ENCODE measurements around the gene FCHSD1. TPM values are rescaled to one million over a fixed set of nuclear protein-coding genes. Genes with fewer than 3 reads are reported as not detected.

FCHSD1 gene
- total RNA-seq, 2 donors from 2014 or later: 5.1 to 6.4 TPM

- Histone ChIP-seq H3K27ac (no peak overlapping the region), H3K36me3 (peaks cover 6% of the 10 kb centered on the region), H3K4me3 (peak overlapping the region; percentile 75 to 79), H3K9me3 (no peaks in the 10 kb centered on the region), H3K4me1 (peaks cover 0 to 35% of the 10 kb centered on the region in 2 donors), H3K27me3 (no peaks in the 10 kb centered on the region)
- no peak for TF ChIP-seq CTCF (IDR thresholded peaks at IDR 0.05)
- no peak for DNase-seq (ENCODE audit: low spot score)
These were observed 15.6 kb downstream of the FCHSD1 start for GRCh38 chr5:141635646-141636045.

- H3K36me3 ChIP-seq: peaks cover 11% of the 10 kb centered on the region
These were observed 16.5 kb downstream of the FCHSD1 start for GRCh38 chr5:141634720-141635119.

GRCh38 chr5:141633871-141634561 lies 17.2 kb downstream of the FCHSD1 start:
- peaks cover 18% of the 10 kb centered on the region for H3K36me3 ChIP-seq
- DNase-seq (ENCODE audit: low spot score): no peak

More at GRCh38 chr5:141634720-141635119, 16.5 kb downstream of the FCHSD1 start:
- TF ChIP-seq CTCF (IDR thresholded peaks at IDR 0.05): no peak
- H3K27me3 ChIP-seq: no peaks in the 10 kb centered on the region
- H3K27ac ChIP-seq: no peak overlapping the region
- peaks cover 0 to 35% of the 10 kb centered on the region in 2 donors for H3K4me1 ChIP-seq
- H3K9me3 ChIP-seq: no peaks in the 10 kb centered on the region
- no peak overlapping the region for H3K4me3 ChIP-seq
- no peak for DNase-seq (ENCODE audit: low spot score)

DNA sequence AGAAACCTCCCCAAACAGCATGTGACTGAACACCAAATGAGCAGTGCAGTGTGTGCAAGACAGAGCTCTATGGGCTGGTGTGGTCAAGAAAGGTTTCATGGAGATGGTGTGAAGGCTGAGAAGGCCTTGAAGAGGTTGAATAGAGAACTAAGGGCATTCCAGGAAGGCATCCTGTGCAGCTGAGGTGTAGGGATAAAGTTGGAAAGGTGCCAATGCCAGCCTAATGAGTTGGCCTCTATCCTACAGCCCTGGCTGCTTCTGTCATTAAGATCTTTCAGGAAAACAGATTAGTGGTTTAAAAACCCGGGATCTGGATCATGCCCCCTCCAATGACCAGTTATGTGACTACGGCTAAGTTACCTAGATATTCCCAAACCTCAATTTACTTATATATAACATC lies 18.6 kb downstream of the FCHSD1 start:
- H3K4me1 ChIP-seq: peaks cover 0 to 27% of the 10 kb centered on the region in 2 donors
- no peak for TF ChIP-seq CTCF (IDR thresholded peaks at IDR 0.05)
- no peak overlapping the region for H3K27ac ChIP-seq
- DNase-seq (ENCODE audit: low spot score): no peak
- no peaks in the 10 kb centered on the region for H3K9me3 ChIP-seq
- H3K4me3 ChIP-seq: no peak overlapping the region
- H3K36me3 ChIP-seq: peaks cover 32% of the 10 kb centered on the region
- no peaks in the 10 kb centered on the region for H3K27me3 ChIP-seq

More at GRCh38 chr5:141633871-141634561, 17.2 kb downstream of the FCHSD1 start:
- TF ChIP-seq CTCF (IDR thresholded peaks at IDR 0.05): no peak
- Histone ChIP-seq H3K27me3 (no peaks in the 10 kb centered on the region), H3K9me3 (no peaks in the 10 kb centered on the region), H3K4me3 (no peak overlapping the region), H3K4me1 (peaks cover 0 to 35% of the 10 kb centered on the region in 2 donors), H3K27ac (no peak overlapping the region)

DNA sequence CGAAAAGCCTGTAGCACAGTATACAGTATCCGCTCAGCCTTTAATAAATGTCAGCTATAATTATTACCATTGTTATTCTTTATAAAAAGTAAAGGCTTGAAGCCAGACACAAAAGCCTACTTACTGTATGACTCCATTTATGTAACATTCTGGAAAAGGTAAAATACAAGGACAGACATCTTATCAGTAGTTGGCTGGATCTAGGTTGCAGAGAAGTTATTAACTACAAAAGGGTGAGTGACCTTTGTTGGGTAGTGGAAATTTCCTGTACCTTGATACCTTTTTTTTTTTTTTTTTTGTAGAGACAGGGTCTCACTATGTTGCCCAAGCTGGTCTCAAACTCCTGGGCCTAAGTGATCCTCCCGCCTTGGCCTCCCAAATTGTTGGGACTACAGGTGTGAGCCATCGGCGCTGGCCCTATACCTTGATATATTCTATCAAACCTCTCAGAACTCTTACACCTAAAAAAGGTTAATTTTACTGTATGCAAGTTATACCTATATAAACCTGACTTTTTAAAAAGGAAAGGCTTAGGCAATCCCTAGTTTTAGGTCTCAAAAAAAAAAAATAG lies 20.6 kb downstream of the FCHSD1 start:
- peaks cover 51% of the 10 kb centered on the region for H3K36me3 ChIP-seq
- no peak overlapping the region for H3K27ac ChIP-seq
- no peaks in the 10 kb centered on the region for H3K9me3 ChIP-seq
- no peak for TF ChIP-seq CTCF (IDR thresholded peaks at IDR 0.05)
- H3K4me3 ChIP-seq: no peak overlapping the region
- no peaks in the 10 kb centered on the region for H3K27me3 ChIP-seq
- peaks cover 0 to 15% of the 10 kb centered on the region in 2 donors for H3K4me1 ChIP-seq
- DNase-seq (ENCODE audit: low spot score): no peak
